ENCODE data around the gene NBPF4. TPM values are rescaled to one million over a fixed set of nuclear protein-coding genes. Genes with fewer than 3 reads are reported as not detected.
"Not testable (repeated sequence)": the region's sequence is repeated elsewhere in the genome, so short reads cannot be mapped to it uniquely, and the experiment has no call there.

The NBPF4 gene, protein sequence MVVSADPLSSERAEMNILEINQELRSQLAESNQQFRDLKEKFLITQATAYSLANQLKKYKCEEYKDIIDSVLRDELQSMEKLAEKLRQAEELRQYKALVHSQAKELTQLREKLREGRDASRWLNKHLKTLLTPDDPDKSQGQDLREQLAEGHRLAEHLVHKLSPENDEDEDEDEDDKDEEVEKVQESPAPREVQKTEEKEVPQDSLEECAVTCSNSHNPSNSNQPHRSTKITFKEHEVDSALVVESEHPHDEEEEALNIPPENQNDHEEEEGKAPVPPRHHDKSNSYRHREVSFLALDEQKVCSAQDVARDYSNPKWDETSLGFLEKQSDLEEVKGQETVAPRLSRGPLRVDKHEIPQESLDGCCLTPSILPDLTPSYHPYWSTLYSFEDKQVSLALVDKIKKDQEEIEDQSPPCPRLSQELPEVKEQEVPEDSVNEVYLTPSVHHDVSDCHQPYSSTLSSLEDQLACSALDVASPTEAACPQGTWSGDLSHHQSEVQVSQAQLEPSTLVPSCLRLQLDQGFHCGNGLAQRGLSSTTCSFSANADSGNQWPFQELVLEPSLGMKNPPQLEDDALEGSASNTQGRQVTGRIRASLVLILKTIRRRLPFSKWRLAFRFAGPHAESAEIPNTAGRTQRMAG
- not detected for total RNA-seq (ENCODE audit: unreplicated experiment)
- long read RNA-seq = 0 reads

GRCh38 chr1:108243976-108244375 lies at the start of gene NBPF4:
NBPF4 (minus strand) TSS chr1:108244076; CDS start chr1:108243761, 315 bp downstream.
- not testable (repeated sequence) for H3K27ac Mint-ChIP-seq (ENCODE audit: unreplicated experiment); H3K4me1 Mint-ChIP-seq (ENCODE audit: low read depth, unreplicated experiment); H3K4me3 Mint-ChIP-seq (ENCODE audit: unreplicated experiment); H3K9me3 Mint-ChIP-seq (ENCODE audit: unreplicated experiment); H3K36me3 Mint-ChIP-seq (ENCODE audit: unreplicated experiment); H3K27me3 Mint-ChIP-seq (ENCODE audit: unreplicated experiment); DNase-seq

GRCh38 chr1:108282528-108283257 lies 38.8 kb upstream of the NBPF4 start:
- not testable (repeated sequence) for H3K27ac Mint-ChIP-seq (ENCODE audit: unreplicated experiment); DNase-seq; H3K36me3 Mint-ChIP-seq (ENCODE audit: unreplicated experiment); H3K9me3 Mint-ChIP-seq (ENCODE audit: unreplicated experiment); H3K4me3 Mint-ChIP-seq (ENCODE audit: unreplicated experiment); H3K4me1 Mint-ChIP-seq (ENCODE audit: low read depth, unreplicated experiment); H3K27me3 Mint-ChIP-seq (ENCODE audit: unreplicated experiment)

DNA sequence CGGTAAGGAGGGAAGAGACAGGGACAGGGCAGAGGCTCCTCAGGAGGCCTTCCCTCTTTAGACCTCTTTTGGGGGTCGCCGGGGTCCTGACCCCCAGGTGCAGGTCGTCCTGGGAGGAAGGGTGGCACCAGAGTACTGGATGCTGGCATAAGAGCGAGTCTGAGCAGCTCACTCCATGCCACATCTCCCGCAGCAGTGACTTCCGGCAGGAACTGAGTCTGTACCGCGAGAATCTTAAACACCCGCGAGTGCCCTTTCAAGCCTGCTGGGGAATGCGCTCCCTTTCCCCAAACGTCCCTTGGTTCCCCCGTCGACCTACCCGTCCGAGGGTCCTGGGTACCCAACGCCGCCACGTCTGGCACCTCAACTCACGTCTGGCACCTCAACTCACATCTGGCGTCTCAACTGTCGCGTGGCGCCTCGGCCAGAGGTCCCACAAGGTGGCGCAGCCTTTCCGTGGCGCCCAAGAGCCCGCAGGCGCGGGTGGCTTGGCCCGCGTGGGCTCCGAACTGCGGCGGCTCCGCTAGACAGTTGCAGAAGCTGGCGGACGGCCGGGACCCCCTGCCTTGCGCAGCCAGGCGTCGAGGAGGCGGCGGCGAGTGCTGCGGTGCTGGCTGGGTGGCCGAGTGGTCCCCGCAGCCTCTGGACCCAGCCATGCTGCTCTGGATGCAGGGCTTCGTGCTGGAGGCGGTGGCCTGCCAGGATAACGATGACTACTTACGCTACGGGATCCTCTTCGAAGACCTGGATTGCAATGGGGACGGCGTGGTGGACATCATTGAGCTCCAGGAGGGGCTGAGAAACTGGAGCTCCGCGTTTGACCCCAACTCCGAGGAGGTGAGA lies 28.8 kb upstream of the NBPF4 start:
- not testable (repeated sequence) for H3K4me1 Mint-ChIP-seq (ENCODE audit: low read depth, unreplicated experiment); DNase-seq

GRCh38 chr1:108267097-108267496 lies 23.2 kb upstream of the NBPF4 start:
- not testable (repeated sequence) for H3K36me3 Mint-ChIP-seq (ENCODE audit: unreplicated experiment); H3K9me3 Mint-ChIP-seq (ENCODE audit: unreplicated experiment); H3K27me3 Mint-ChIP-seq (ENCODE audit: unreplicated experiment); DNase-seq; H3K27ac Mint-ChIP-seq (ENCODE audit: unreplicated experiment); H3K4me3 Mint-ChIP-seq (ENCODE audit: unreplicated experiment); H3K4me1 Mint-ChIP-seq (ENCODE audit: low read depth, unreplicated experiment)

More for the DNA sequence above, 28.8 kb upstream of the NBPF4 start:
- H3K36me3 Mint-ChIP-seq (ENCODE audit: unreplicated experiment); H3K27me3 Mint-ChIP-seq (ENCODE audit: unreplicated experiment); H3K27ac Mint-ChIP-seq (ENCODE audit: unreplicated experiment); H3K9me3 Mint-ChIP-seq (ENCODE audit: unreplicated experiment); H3K4me3 Mint-ChIP-seq (ENCODE audit: unreplicated experiment): not testable (repeated sequence)

GRCh38 chr1:108261967-108262366 lies 18.1 kb upstream of the NBPF4 start:
- not testable (repeated sequence) for H3K27me3 Mint-ChIP-seq (ENCODE audit: unreplicated experiment); DNase-seq; H3K27ac Mint-ChIP-seq (ENCODE audit: unreplicated experiment); H3K9me3 Mint-ChIP-seq (ENCODE audit: unreplicated experiment); H3K4me1 Mint-ChIP-seq (ENCODE audit: low read depth, unreplicated experiment); H3K4me3 Mint-ChIP-seq (ENCODE audit: unreplicated experiment); H3K36me3 Mint-ChIP-seq (ENCODE audit: unreplicated experiment)

GRCh38 chr1:108261519-108261918 lies 17.6 kb upstream of the NBPF4 start:
- H3K36me3 Mint-ChIP-seq (ENCODE audit: unreplicated experiment); H3K4me3 Mint-ChIP-seq (ENCODE audit: unreplicated experiment); H3K4me1 Mint-ChIP-seq (ENCODE audit: low read depth, unreplicated experiment); H3K27ac Mint-ChIP-seq (ENCODE audit: unreplicated experiment); DNase-seq; H3K27me3 Mint-ChIP-seq (ENCODE audit: unreplicated experiment); H3K9me3 Mint-ChIP-seq (ENCODE audit: unreplicated experiment): not testable (repeated sequence)

DNA sequence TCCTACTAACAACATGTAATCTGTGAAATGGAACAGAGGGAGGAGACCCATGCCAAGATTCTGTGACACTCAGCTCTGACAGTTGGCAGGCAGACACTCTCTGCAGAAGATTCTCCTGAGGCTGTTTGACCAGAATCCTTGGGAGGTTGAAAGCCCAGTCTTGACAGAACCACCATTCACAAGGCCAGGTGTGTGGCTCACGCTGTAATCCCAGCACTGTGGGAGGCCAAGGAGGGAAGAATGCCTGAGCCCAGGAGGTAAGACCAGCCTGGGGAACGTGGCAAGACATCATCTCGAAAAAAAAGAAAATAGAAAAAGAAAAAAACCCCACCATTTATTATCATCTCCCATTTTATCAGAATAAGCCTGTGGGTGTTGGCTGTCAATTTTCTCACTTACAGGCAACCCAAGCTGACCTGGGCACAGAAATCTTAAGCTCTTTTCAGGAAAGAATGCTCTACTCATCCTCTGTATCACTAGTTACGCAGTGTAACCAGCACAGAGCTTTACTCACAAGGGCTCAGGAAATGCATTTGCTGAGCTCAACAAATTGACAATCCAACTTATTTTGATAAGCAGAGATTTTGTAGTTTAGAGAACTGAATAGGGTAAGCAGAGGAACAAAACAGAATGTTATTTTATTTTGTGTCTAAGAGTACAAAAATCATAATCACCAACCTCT lies 16.8 kb upstream of the NBPF4 start:
- not testable (repeated sequence) for H3K27ac Mint-ChIP-seq (ENCODE audit: unreplicated experiment); H3K4me3 Mint-ChIP-seq (ENCODE audit: unreplicated experiment); H3K4me1 Mint-ChIP-seq (ENCODE audit: low read depth, unreplicated experiment); H3K9me3 Mint-ChIP-seq (ENCODE audit: unreplicated experiment); H3K27me3 Mint-ChIP-seq (ENCODE audit: unreplicated experiment); DNase-seq; H3K36me3 Mint-ChIP-seq (ENCODE audit: unreplicated experiment)

DNA sequence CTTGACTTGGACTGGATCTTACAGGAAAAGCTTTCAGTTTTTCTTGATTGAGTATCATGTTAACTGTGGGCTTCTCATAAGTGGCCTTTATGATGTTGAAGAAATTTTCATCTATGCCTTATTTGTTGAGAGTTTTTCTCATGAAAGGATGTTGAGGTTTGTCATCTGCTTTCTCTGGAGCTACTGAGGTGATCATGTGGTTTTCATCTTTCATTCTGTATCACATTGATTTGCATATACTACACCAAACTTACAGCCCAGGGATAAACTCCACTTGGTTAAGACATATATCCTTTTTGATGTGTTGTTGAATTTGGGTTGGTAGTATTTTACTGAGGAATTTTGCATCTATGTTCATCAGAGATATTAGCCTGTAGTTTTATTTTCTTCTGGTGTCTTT lies 11.6 kb upstream of the NBPF4 start:
- not testable (repeated sequence) for H3K4me1 Mint-ChIP-seq (ENCODE audit: low read depth, unreplicated experiment); H3K27ac Mint-ChIP-seq (ENCODE audit: unreplicated experiment); DNase-seq; H3K27me3 Mint-ChIP-seq (ENCODE audit: unreplicated experiment); H3K36me3 Mint-ChIP-seq (ENCODE audit: unreplicated experiment); H3K4me3 Mint-ChIP-seq (ENCODE audit: unreplicated experiment); H3K9me3 Mint-ChIP-seq (ENCODE audit: unreplicated experiment)

GRCh38 chr1:108239426-108239825 lies 4.5 kb downstream of the NBPF4 start:
- not testable (repeated sequence) for H3K27ac Mint-ChIP-seq (ENCODE audit: unreplicated experiment); H3K4me1 Mint-ChIP-seq (ENCODE audit: low read depth, unreplicated experiment); H3K27me3 Mint-ChIP-seq (ENCODE audit: unreplicated experiment); H3K9me3 Mint-ChIP-seq (ENCODE audit: unreplicated experiment); H3K4me3 Mint-ChIP-seq (ENCODE audit: unreplicated experiment); H3K36me3 Mint-ChIP-seq (ENCODE audit: unreplicated experiment); DNase-seq

- DNase-seq; H3K27me3 Mint-ChIP-seq (ENCODE audit: unreplicated experiment); H3K27ac Mint-ChIP-seq (ENCODE audit: unreplicated experiment); H3K9me3 Mint-ChIP-seq (ENCODE audit: unreplicated experiment); H3K36me3 Mint-ChIP-seq (ENCODE audit: unreplicated experiment); H3K4me1 Mint-ChIP-seq (ENCODE audit: low read depth, unreplicated experiment); H3K4me3 Mint-ChIP-seq (ENCODE audit: unreplicated experiment): not testable (repeated sequence)
Observed at GRCh38 chr1:108235308-108235707, 8.6 kb downstream of the NBPF4 start.

- H3K9me3 Mint-ChIP-seq (ENCODE audit: unreplicated experiment); H3K27ac Mint-ChIP-seq (ENCODE audit: unreplicated experiment); H3K4me1 Mint-ChIP-seq (ENCODE audit: low read depth, unreplicated experiment); DNase-seq; H3K4me3 Mint-ChIP-seq (ENCODE audit: unreplicated experiment); H3K27me3 Mint-ChIP-seq (ENCODE audit: unreplicated experiment); H3K36me3 Mint-ChIP-seq (ENCODE audit: unreplicated experiment): not testable (repeated sequence)
Observed at GRCh38 chr1:108232183-108232582, 11.7 kb downstream of the NBPF4 start.

Data from glutamatergic neuron (in vitro differentiated cells).